Measurements from ENCODE around the gene PIGK. TPM values are rescaled to one million over a fixed set of nuclear protein-coding genes. Genes with fewer than 3 reads are reported as not detected.
A peak's percentile ranks its signal among the peaks of the same experiment; 100 is the strongest.

Gene PIGK
- 1 to 10 TPM; 5.9 to 9.9 TPM for total RNA-seq

GRCh38 chr1:77219166-77219887 is at the start of gene PIGK:
Gene PIGK (minus strand): TSS chr1:77219430. CDS start chr1:77219402, 28 bp downstream.
- WGBS, 2 donors = 0 to 1% methylated on average over 26 to 31 of the region's 31 CpGs
- Histone ChIP-seq H3K27ac (peak within 1 kb of the TSS; percentile 13 to 82 (median 78)), H3K9me3 (no peaks in the 10 kb centered on the region)

GRCh38 chr1:77267035-77267434 is 47.8 kb upstream of the PIGK start:
- Histone ChIP-seq H3K9me3 (no peaks in the 10 kb centered on the region), H3K4me1 (no peaks in the 10 kb centered on the region), H3K36me3 (replicated peaks in 1 of 2; ENCODE audit: insufficient read depth in 1 of 2, low read depth in 2 of 2) (no peaks in the 10 kb centered on the region), H3K4me3 (no peak overlapping the region), H3K27me3 (no peaks in the 10 kb centered on the region), H3K27ac (no peak overlapping the region)
- intact Hi-C loops (cut with DNase I) = no loop called here
- TF ChIP-seq CTCF (IDR thresholded peaks at IDR 0.05) (no peak), POLR2A (IDR thresholded peaks at IDR 0.05) (no peak)
- DNase-seq (no peak), ATAC-seq (no peak)
- 38 to 39% methylated on average over 1 of the region's 1 CpG for WGBS, 2 donors

More at GRCh38 chr1:77219166-77219887, at the start of gene PIGK:
- intact Hi-C loops (cut with DNase I) = no loop called here
- peak; percentile 99 for ATAC-seq
- Histone ChIP-seq H3K4me3 (peak within 1 kb of the TSS; percentile 61 to 76), H3K27me3 (no peaks in the 10 kb centered on the region), H3K36me3 (replicated peaks in 1 of 2; ENCODE audit: insufficient read depth in 1 of 2, low read depth in 2 of 2) (no peaks in the 10 kb centered on the region), H3K4me1 (peaks cover 7% of the 10 kb centered on the region)
- DNase-seq = peak; percentile 89 to 94 (median 91)
- TF ChIP-seq CTCF (IDR thresholded peaks at IDR 0.05) (peak in 1 of 7 experiments; percentile 17), POLR2A (IDR thresholded peaks at IDR 0.05) (peak; percentile 29 to 80 (median 60))

- H3K27me3 ChIP-seq = no peaks in the 10 kb centered on the region
- H3K9me3 ChIP-seq = no peaks in the 10 kb centered on the region
- intact Hi-C loops (cut with DNase I) = no loop called here
- TF ChIP-seq POLR2A (IDR thresholded peaks at IDR 0.05) (no peak), CTCF (IDR thresholded peaks at IDR 0.05) (no peak)
- DNase-seq (no peak), ATAC-seq (no peak)
- no peak overlapping the region for H3K4me3 ChIP-seq
- H3K4me1 ChIP-seq = no peaks in the 10 kb centered on the region
- WGBS, 2 donors = 79 to 89% methylated on average over 1 of the region's 1 CpG
- H3K27ac ChIP-seq = no peak overlapping the region
- no peaks in the 10 kb centered on the region for H3K36me3 ChIP-seq (replicated peaks in 1 of 2; ENCODE audit: insufficient read depth in 1 of 2, low read depth in 2 of 2)
These were observed 46.0 kb upstream of the PIGK start for GRCh38 chr1:77265180-77265579.

GRCh38 chr1:77263708-77264107 is 44.5 kb upstream of the PIGK start:
- intact Hi-C loops (cut with DNase I) = no loop called here
- no peaks in the 10 kb centered on the region for H3K36me3 ChIP-seq (replicated peaks in 1 of 2; ENCODE audit: insufficient read depth in 1 of 2, low read depth in 2 of 2)
- H3K4me1 ChIP-seq = no peaks in the 10 kb centered on the region
- H3K4me3 ChIP-seq = no peak overlapping the region
- DNase-seq (no peak), ATAC-seq (no peak)
- no peak overlapping the region for H3K27ac ChIP-seq
- 16 to 23% methylated on average over 1 of the region's 1 CpG for WGBS, 2 donors
- no peak for TF ChIP-seq POLR2A (IDR thresholded peaks at IDR 0.05)
- no peaks in the 10 kb centered on the region for H3K27me3 ChIP-seq
- H3K9me3 ChIP-seq = no peaks in the 10 kb centered on the region

GRCh38 chr1:77253211-77253610 is 34.0 kb upstream of the PIGK start:
- Histone ChIP-seq H3K36me3 (replicated peaks in 1 of 2; ENCODE audit: insufficient read depth in 1 of 2, low read depth in 2 of 2) (no peaks in the 10 kb centered on the region), H3K27ac (no peak overlapping the region), H3K9me3 (peaks cover 0 to 7% (median 2%) of the 10 kb centered on the region in 3 donors), H3K4me1 (no peaks in the 10 kb centered on the region), H3K27me3 (no peaks in the 10 kb centered on the region), H3K4me3 (no peak overlapping the region)
- no peak for DNase-seq
- 76 to 81% methylated on average over 1 of the region's 1 CpG for WGBS, 2 donors
- no peak for ATAC-seq
- TF ChIP-seq POLR2A (IDR thresholded peaks at IDR 0.05) (no peak), CTCF (IDR thresholded peaks at IDR 0.05) (no peak)
- intact Hi-C loops (cut with DNase I) = no loop called here
